Measurements from ENCODE around the gene ZSCAN25. TPM values are rescaled to one million over a fixed set of nuclear protein-coding genes. Genes with fewer than 3 reads are reported as not detected.
"Not testable (repeated sequence)": the region's sequence is repeated elsewhere in the genome, so short reads cannot be mapped to it uniquely, and the experiment has no call there.

ZSCAN25 gene
- total RNA-seq, 2 donors from 2014 or later, result 12.7 to 25.7 TPM

GRCh38 chr7:99628471-99629465, 12.0 kb downstream of the ZSCAN25 start:
- Histone ChIP-seq H3K4me1 (no peaks in the 10 kb centered on the region), H3K9me3 (no peaks in the 10 kb centered on the region), H3K36me3 (replicated peaks in 1 of 2; ENCODE audit: insufficient read depth in 1 of 2, low read depth in 2 of 2) (peaks cover 0 to 44% of the 10 kb centered on the region in 2 donors), H3K27me3 (no peaks in the 10 kb centered on the region), H3K27ac (no peak overlapping the region), H3K4me3 (no peak overlapping the region)
- no peak for TF ChIP-seq POLR2A (IDR thresholded peaks at IDR 0.05)
- no peak for TF ChIP-seq CTCF (IDR thresholded peaks at IDR 0.05)
- DNase-seq (no peak), ATAC-seq (no peak)
- intact Hi-C loops (cut with DNase I), result loop anchor here (5.0 kb wide), 1 partner anchor 209 kb away; no protein-coding TSS in a partner anchor
- 77% methylated on average over 13 to 14 of the region's 14 CpGs for WGBS, 2 donors

GRCh38 chr7:99629643-99630042, 12.9 kb downstream of the ZSCAN25 start:
- intact Hi-C loops (cut with DNase I), result loop anchor here (5.0 kb wide), 1 partner anchor 208 kb away; no protein-coding TSS in a partner anchor
- 82 to 93% methylated on average over 17 of the region's 20 CpGs for WGBS, 2 donors

DNA sequence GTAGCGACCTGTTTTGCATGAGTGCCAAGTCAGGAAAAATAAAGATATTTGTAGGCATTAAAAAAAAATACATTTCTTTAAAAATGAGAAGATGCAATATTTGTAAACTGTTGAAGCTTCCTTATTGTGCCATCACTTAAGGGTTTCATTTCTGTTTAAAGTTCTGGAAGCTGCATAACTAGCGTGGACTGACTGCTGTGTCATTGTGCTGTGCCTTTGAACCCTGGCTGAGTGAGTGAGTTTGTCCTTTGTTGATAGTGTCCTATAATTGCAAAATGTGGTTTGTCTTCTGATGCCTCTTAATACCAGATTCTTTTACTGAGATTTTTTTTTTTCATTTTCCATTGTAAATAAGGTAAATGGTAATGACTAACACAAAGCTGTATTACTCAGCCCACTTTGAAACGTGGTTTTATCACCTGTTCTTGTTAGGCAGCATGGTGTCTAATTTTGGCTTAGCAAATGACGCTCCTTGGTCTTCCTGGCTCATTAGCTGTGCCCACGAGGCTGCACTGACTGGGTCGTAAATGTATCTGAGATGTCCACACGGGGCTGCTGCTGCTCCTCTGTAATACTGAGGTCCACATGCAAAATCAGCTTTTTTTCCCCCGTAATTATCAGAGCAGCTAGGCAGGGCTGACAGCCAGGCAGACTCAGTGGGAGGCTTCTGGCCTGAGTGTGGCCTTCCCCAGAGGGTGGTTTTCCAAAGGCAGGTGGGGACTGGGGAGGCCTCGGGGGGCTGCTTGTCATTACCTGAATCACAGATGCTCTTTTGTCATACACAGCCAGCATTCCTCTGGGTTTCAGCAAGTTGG, 14.8 kb downstream of the ZSCAN25 start:
- intact Hi-C loops (cut with DNase I), result no loop called here
- H3K27me3 ChIP-seq, result no peaks in the 10 kb centered on the region
- peaks cover 0 to 22% of the 10 kb centered on the region in 2 donors for H3K36me3 ChIP-seq (replicated peaks in 1 of 2; ENCODE audit: insufficient read depth in 1 of 2, low read depth in 2 of 2)
- H3K4me1 ChIP-seq, result no peaks in the 10 kb centered on the region
- peak; percentile 72 for ATAC-seq
- TF ChIP-seq POLR2A (IDR thresholded peaks at IDR 0.05), result no peak
- TF ChIP-seq CTCF (IDR thresholded peaks at IDR 0.05), result peak in 6 of 7 experiments; percentile 27 to 67 (median 57)
- peak; percentile 46 to 69 (median 58) for DNase-seq
- 32 to 36% methylated on average over 8 to 9 of the region's 9 CpGs for WGBS, 2 donors
- no peaks in the 10 kb centered on the region for H3K9me3 ChIP-seq
- peak overlapping the region in 2 of 4 donors; percentile 23 to 31 for H3K27ac ChIP-seq
- H3K4me3 ChIP-seq, result no peak overlapping the region

More at GRCh38 chr7:99629643-99630042, 12.9 kb downstream of the ZSCAN25 start:
- ATAC-seq (no peak), DNase-seq (no peak)
- H3K9me3 ChIP-seq, result no peaks in the 10 kb centered on the region
- no peak overlapping the region for H3K4me3 ChIP-seq
- peaks cover 0 to 37% of the 10 kb centered on the region in 2 donors for H3K36me3 ChIP-seq (replicated peaks in 1 of 2; ENCODE audit: insufficient read depth in 1 of 2, low read depth in 2 of 2)
- H3K27me3 ChIP-seq, result no peaks in the 10 kb centered on the region
- H3K27ac ChIP-seq, result no peak overlapping the region
- TF ChIP-seq POLR2A (IDR thresholded peaks at IDR 0.05) (no peak), CTCF (IDR thresholded peaks at IDR 0.05) (no peak)
- no peaks in the 10 kb centered on the region for H3K4me1 ChIP-seq

GRCh38 chr7:99637414-99637813, 20.7 kb downstream of the ZSCAN25 start:
- H3K36me3 ChIP-seq (replicated peaks in 1 of 2; ENCODE audit: insufficient read depth in 1 of 2, low read depth in 2 of 2); H3K27ac ChIP-seq; H3K27me3 ChIP-seq; DNase-seq; H3K4me1 ChIP-seq; intact Hi-C loops (cut with DNase I); H3K4me3 ChIP-seq; H3K9me3 ChIP-seq; ATAC-seq: not testable (repeated sequence)
- WGBS, 2 donors, result 78 to 81% methylated on average over 2 of the region's 2 CpGs

DNA sequence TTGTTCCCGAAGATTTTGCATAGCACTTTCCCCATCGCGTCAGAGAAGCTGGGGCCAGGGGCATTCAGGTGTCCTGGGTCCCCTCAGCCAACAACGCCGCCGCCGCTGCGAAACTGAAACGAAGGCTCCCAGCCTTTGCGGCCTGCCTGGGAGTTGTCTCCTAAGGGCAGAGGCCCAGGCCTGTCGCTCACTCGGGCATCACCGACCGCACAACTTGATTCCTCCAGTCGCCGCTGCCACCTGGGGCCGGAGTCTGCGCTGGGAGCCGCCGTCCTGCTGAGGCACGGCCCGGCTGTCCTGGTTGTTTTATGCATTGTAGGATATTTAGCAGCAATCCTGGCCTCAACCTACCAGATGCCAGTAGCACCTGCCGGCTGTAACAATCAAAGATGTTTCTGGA, 22.0 kb downstream of the ZSCAN25 start:
- no peak overlapping the region for H3K27ac ChIP-seq
- no peak for ATAC-seq
- no peaks in the 10 kb centered on the region for H3K4me1 ChIP-seq
- no peak for DNase-seq
- TF ChIP-seq POLR2A (IDR thresholded peaks at IDR 0.05) (no peak), CTCF (IDR thresholded peaks at IDR 0.05) (no peak)
- no peaks in the 10 kb centered on the region for H3K9me3 ChIP-seq
- no peak overlapping the region for H3K4me3 ChIP-seq
- WGBS, 2 donors, result 92 to 93% methylated on average over 13 to 23 of the region's 23 CpGs
- intact Hi-C loops (cut with DNase I), result no loop called here
- H3K27me3 ChIP-seq, result no peaks in the 10 kb centered on the region
- no peaks in the 10 kb centered on the region for H3K36me3 ChIP-seq (replicated peaks in 1 of 2; ENCODE audit: insufficient read depth in 1 of 2, low read depth in 2 of 2)
